Tibial nerve (tissue), 4 donors: Measurements from ENCODE around the gene COG5. TPM values are rescaled to one million over a fixed set of nuclear protein-coding genes. Genes with fewer than 3 reads are reported as not detected.

Source experiments
- DNase-seq, 2 donors: peaks; one replicate each; pipeline ENCODE4 v3.0.0-alpha.2; 2019; ENCODE audit warnings: low spot score in 2 of 2
- H3K27ac ChIP-seq, 4 donors: fragments of 200-600 bp; sonication (generic) in 3 of 4; one replicate each; pipeline ENCODE4 v1.5.1; 2017 to 2019; ENCODE audit warnings: mild to moderate bottlenecking in 1 of 4
- H3K27me3 ChIP-seq, 2 donors: fragments of 200-600 bp; sonication (generic) in 1 of 2; one replicate each; pipeline versions ENCODE4 v1.5.1 to v1.6.0; 2017 to 2019
- H3K36me3 ChIP-seq, 3 donors: fragments of 200-600 bp; sonication (generic); one replicate each; pipeline ENCODE4 v1.5.1; 2018 to 2019
- H3K4me1 ChIP-seq, 4 donors: fragments of 200-600 bp; sonication (generic) in 3 of 4; one replicate each; pipeline ENCODE4 v1.5.1; 2017 to 2019
- H3K4me3 ChIP-seq, 4 donors: fragments of 200-600 bp; sonication (generic) in 3 of 4; one replicate each; pipeline ENCODE4 v1.5.1; 2017 to 2019; ENCODE audit warnings: mild to moderate bottlenecking in 1 of 4, moderate library complexity in 1 of 4
- H3K9me3 ChIP-seq, 4 donors: fragments of 200-600 bp; sonication (generic) in 3 of 4; one replicate each; pipeline ENCODE4 v1.5.1; 2017 to 2019
- EP300 ChIP-seq, 2 donors: sonication (generic); formaldehyde crosslinking; IDR thresholded peaks; one replicate each; pipeline ENCODE4 v1.6.1; 2017; ENCODE audit warnings: antibody characterized with exemption in 2 of 2, mild to moderate bottlenecking in 1 of 2
- POLR2A ChIP-seq, 2 donors: fragments of 450-650 bp; IDR thresholded peaks; one replicate each; pipeline ENCODE4 v1.6.1; 2017; ENCODE audit warnings: antibody characterized with exemption in 2 of 2, mild to moderate bottlenecking in 2 of 2, moderate library complexity in 2 of 2
- WGBS, 2 donors: methylation state at CpG; one replicate each; pipeline ENCODE4 v1.1.5; 2018; 5-methylcytosine and 5-hydroxymethylcytosine counted together
- total RNA-seq, 4 donors: library from RNA; depleted of rRNA; stranded (reverse); fragments of >200 nt; gene quantifications; one replicate each; pipeline ENCODE4 v1.1.0, GENCODE V29; 2016
- TF ChIP-seq, protein P1 (sequence below), 5 experiments: fragments of 200-600 bp in 3 of 5; fragments of 450-650 bp in 2 of 5; sonication (generic) in 3 of 5; IDR thresholded peaks; one replicate each; pipeline ENCODE4 v1.5.1; 2016 to 2019; ENCODE audit warnings: antibody characterized with exemption in 5 of 5, mild to moderate bottlenecking in 3 of 5, moderate library complexity in 2 of 5

The COG5 gene
- total RNA-seq, 4 donors from 2014 or later = 26.7 to 35.7 (median 32.6) TPM

DNA sequence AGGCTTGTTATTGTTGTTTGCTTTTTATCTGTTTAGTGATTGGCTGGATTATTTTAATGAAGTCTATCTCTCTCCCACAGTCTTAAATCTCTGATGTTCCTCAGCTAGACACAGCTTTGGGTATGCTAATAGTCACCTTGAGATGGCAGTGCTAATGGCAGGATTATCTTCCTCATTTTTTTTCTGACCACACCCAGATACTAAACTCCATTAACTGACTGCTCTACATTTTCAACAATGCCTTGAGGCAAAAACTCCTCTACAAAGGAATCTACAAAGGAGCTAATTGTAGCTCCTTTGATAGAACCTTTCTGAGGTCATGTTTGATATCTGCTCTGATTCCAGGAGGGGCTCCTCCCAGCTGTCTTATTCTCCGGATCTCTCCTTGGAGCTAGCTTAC lies 272.3 kb downstream of the COG5 start:
- Histone ChIP-seq H3K4me1 (no peaks in the 10 kb centered on the region), H3K27ac (no peak overlapping the region), H3K36me3 (peaks cover 0 to 27% (median 0%) of the 10 kb centered on the region in 3 donors), H3K9me3 (no peaks in the 10 kb centered on the region), H3K4me3 (no peak overlapping the region), H3K27me3 (no peaks in the 10 kb centered on the region)
- TF ChIP-seq POLR2A (IDR thresholded peaks at IDR 0.05) = no peak
- TF ChIP-seq, protein P1, sequence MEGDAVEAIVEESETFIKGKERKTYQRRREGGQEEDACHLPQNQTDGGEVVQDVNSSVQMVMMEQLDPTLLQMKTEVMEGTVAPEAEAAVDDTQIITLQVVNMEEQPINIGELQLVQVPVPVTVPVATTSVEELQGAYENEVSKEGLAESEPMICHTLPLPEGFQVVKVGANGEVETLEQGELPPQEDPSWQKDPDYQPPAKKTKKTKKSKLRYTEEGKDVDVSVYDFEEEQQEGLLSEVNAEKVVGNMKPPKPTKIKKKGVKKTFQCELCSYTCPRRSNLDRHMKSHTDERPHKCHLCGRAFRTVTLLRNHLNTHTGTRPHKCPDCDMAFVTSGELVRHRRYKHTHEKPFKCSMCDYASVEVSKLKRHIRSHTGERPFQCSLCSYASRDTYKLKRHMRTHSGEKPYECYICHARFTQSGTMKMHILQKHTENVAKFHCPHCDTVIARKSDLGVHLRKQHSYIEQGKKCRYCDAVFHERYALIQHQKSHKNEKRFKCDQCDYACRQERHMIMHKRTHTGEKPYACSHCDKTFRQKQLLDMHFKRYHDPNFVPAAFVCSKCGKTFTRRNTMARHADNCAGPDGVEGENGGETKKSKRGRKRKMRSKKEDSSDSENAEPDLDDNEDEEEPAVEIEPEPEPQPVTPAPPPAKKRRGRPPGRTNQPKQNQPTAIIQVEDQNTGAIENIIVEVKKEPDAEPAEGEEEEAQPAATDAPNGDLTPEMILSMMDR (IDR thresholded peaks at IDR 0.05) = no peak
- no peak for TF ChIP-seq EP300 (IDR thresholded peaks at IDR 0.05)
- no peak for DNase-seq
- whole genome bisulfite sequencing, 2 donors = 85 to 89% methylated on average over 1 of the region's 1 CpG

DNA sequence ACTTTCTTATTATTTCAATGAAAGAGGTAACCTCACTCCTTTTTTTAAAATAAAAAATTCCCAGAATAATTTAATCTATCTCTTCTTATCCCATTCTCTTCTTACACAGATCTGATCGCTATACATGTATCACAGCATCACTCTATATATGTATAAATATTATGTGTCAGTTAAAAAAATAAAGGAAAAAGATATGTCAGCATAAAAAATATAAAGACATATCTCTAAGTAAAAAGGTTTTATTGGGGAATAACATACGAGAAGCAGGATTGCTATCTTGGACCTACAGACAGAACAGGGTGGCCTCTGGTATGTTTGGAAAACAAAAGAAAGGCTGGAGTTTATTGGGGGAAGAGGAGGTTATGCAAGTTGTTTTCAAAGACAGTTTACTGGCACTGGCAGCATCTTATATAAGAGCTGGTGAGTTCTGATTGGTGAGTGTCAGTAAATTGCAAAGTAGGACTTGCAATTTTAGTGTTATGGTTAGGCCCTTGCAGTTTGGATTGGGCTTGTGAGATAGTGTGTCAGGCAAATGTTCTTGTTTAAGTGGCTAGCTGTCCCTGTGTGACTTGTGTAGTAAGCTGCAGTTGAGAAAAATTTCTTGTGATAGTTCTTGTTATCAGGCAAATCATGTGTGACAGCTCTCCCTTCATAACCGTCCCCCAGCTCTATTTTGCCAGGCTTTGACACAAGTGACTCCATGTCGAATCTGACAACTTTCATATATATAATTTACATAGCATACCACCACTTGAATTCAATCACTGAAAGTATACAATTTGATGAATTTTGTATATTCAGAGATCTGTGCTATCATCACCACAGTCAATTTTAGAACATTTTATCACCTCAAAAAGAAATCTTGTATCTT lies 276.7 kb downstream of the COG5 start:
- no peak overlapping the region for H3K4me3 ChIP-seq
- no peaks in the 10 kb centered on the region for H3K9me3 ChIP-seq
- H3K36me3 ChIP-seq = peaks cover 0 to 22% (median 0%) of the 10 kb centered on the region in 3 donors
- TF ChIP-seq POLR2A (IDR thresholded peaks at IDR 0.05) = no peak
- TF ChIP-seq EP300 (IDR thresholded peaks at IDR 0.05) = no peak
- TF ChIP-seq, protein P1 (IDR thresholded peaks at IDR 0.05) = no peak
- 71 to 81% methylated on average over 4 of the region's 4 CpGs for WGBS, 2 donors
- no peaks in the 10 kb centered on the region for H3K27me3 ChIP-seq
- no peak for DNase-seq
- no peak overlapping the region for H3K27ac ChIP-seq
- H3K4me1 ChIP-seq = no peaks in the 10 kb centered on the region

DNA sequence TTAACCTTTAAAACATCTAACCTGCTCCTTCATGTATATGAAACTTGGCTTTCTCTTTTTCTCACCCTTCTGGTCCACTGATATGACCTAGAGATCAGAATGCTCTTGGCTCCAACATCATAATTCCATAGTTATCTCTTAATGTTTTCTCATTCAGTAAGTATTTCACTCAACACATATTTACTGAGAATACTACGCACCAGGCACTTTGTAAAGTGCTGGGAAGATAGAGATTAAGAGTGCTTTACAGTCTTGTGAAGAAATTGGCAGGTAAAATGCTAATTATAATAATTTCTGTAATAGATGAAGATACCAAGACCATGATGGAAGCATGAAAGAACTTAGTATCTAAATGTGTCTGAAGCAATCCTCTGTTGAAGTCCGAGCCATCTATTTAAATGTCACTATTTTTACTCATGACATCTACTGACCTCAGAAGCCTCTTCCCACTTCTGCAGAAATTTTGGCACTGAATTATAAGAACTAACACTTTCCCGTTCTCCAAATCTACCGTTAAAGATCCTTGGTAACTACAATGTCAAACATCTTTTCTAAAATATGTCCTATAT lies 278.7 kb downstream of the COG5 start:
- H3K36me3 ChIP-seq = peaks cover 0 to 14% (median 0%) of the 10 kb centered on the region in 3 donors

DNA sequence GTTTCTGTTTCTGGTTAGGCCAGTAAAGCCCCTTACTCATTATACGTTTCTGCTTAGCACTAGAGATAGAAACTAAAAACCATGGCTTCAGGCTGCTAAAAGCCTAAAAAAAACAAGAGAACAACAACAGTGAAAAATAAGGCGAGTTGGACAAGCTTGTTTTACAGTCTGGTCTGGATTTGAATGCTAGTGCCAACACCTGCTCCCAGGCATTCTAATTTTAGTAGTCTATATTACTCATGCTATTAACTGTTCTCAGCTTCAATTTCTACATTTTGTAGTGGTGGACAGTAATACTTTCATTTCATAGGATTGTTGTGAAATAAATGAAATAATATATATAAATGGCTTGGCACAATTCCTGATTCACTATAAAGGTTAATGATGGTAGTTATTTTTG lies 286.4 kb downstream of the COG5 start:
- no peak for DNase-seq
- H3K27me3 ChIP-seq = no peaks in the 10 kb centered on the region
- no peak overlapping the region for H3K27ac ChIP-seq
- no peaks in the 10 kb centered on the region for H3K9me3 ChIP-seq
- 79 to 81% methylated on average over 2 of the region's 2 CpGs for WGBS, 2 donors
- H3K4me3 ChIP-seq = no peak overlapping the region
- peaks cover 0 to 2% (median 0%) of the 10 kb centered on the region in 3 donors for H3K36me3 ChIP-seq
- no peaks in the 10 kb centered on the region for H3K4me1 ChIP-seq
- TF ChIP-seq, protein P1 (IDR thresholded peaks at IDR 0.05) = no peak
- no peak for TF ChIP-seq EP300 (IDR thresholded peaks at IDR 0.05)

More for the DNA sequence above, 278.7 kb downstream of the COG5 start:
- no peak overlapping the region for H3K27ac ChIP-seq
- TF ChIP-seq POLR2A (IDR thresholded peaks at IDR 0.05) (no peak), EP300 (IDR thresholded peaks at IDR 0.05) (no peak)
- TF ChIP-seq, protein P1 (IDR thresholded peaks at IDR 0.05) = no peak
- H3K27me3 ChIP-seq = no peaks in the 10 kb centered on the region
- DNase-seq = no peak
- WGBS, 2 donors = 71 to 79% methylated on average over 4 of the region's 4 CpGs
- H3K9me3 ChIP-seq = no peaks in the 10 kb centered on the region
- H3K4me3 ChIP-seq = no peak overlapping the region
- H3K4me1 ChIP-seq = no peaks in the 10 kb centered on the region

DNA sequence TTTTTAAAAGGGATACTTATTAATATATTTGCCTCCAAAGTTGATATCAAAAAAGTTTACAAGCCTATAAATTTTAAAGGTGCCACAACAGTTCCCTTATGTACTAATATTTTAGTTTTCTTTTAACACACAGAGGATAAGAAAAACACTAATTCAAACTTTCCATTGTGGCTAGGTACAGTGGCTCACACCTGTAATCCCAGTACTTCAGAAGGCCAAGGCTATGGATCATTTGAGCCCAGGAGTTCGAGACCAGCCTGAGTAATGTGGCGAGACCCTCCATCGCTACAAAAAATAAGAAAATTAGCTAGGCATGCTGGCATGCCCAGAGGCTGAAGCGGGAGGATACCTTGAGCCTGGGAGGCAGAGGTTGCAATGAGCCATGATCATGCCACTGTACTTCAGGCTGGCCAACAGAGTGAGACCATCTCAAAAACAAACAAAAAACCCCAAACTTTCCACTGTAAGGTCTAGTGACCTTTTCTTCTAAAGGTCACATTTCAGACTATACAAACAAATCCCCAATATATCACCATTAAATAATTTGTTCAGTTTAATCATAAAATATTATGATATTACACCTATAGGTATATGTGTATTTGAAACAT lies 287.4 kb downstream of the COG5 start:
- Histone ChIP-seq H3K27me3 (no peaks in the 10 kb centered on the region), H3K27ac (no peak overlapping the region), H3K9me3 (no peaks in the 10 kb centered on the region), H3K4me3 (no peak overlapping the region), H3K4me1 (no peaks in the 10 kb centered on the region), H3K36me3 (no peaks in the 10 kb centered on the region)
- DNase-seq = no peak
- WGBS, 2 donors = 95 to 98% methylated on average over 4 of the region's 4 CpGs
- no peak for TF ChIP-seq EP300 (IDR thresholded peaks at IDR 0.05)
- TF ChIP-seq, protein P1 (IDR thresholded peaks at IDR 0.05) = no peak
- no peak for TF ChIP-seq POLR2A (IDR thresholded peaks at IDR 0.05)
